ENCODE results near the gene NUP98.
A peak's percentile ranks its signal among the peaks of the same experiment; 100 is the strongest.
"Not testable (repeated sequence)": the region's sequence is repeated elsewhere in the genome, so short reads cannot be mapped to it uniquely, and the experiment has no call there.

Gene NUP98

DNA sequence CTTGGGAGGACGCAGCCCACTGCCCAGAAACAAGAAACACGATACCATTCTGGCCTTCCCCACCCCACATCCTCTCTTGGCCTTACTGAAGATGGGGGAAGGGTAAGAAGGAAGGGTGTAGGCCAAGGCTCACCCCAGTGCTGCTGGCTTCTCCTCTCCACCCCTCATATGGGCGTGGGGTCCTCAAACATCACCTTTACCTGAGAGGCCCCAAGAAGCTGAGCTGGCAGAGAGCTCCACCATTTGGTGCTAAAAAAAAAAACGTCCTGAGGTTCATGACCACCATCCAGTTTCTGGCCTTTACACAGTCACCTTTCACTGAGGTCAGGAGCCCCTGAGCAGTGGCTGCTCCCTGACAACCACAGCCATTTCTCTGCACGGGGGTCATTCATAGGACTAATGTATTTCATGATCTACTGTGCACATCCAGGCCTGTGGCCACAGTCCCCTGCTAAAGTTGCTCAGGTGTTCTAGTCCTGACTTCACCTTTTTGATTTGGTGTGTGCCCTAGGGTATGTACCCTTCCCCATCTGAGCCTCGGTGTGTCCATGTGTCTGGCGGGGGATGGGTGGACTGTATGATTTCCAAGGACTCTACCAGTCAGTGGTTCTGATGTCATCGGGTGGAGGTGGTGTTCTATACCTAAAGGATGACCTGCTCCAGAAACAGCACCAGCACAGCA lies 28.3 kb upstream of the NUP98 start:
- DNase-seq = no peak

DNA sequence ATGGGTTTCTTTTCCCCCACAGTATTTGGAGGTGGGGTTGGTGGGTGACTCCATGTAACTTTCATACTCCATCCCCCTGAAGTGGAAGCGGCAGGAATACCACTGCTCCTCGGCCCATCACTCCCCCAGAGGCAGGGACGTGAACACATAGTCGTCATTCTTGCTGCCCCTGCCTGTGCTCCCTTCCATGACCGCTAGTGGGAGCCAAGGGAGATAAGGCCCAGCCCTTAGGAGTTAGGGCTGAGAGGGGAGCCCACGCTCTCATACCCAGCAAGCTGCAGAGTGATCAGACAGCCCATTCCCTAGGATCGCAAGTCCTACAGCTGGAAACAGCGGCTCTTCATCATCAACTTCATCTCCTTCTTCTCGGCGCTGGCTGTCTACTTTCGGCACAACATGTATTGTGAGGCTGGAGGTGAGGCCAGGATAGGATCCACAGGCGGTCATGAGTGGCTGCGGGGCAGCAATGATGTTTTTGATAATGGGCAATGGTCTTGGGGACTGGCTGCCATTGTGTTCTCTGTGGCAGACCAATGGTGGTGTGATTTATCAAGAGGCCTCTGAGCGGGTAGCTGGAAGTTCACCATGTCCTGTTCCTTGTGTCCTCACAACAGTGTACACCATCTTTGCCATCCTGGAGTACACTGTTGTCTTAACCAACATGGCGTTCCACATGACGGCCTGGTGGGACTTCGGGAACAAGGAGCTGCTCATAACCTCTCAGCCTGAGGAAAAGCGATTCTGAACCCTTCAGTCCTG lies 27.5 kb upstream of the NUP98 start:
- no peak for DNase-seq

DNA sequence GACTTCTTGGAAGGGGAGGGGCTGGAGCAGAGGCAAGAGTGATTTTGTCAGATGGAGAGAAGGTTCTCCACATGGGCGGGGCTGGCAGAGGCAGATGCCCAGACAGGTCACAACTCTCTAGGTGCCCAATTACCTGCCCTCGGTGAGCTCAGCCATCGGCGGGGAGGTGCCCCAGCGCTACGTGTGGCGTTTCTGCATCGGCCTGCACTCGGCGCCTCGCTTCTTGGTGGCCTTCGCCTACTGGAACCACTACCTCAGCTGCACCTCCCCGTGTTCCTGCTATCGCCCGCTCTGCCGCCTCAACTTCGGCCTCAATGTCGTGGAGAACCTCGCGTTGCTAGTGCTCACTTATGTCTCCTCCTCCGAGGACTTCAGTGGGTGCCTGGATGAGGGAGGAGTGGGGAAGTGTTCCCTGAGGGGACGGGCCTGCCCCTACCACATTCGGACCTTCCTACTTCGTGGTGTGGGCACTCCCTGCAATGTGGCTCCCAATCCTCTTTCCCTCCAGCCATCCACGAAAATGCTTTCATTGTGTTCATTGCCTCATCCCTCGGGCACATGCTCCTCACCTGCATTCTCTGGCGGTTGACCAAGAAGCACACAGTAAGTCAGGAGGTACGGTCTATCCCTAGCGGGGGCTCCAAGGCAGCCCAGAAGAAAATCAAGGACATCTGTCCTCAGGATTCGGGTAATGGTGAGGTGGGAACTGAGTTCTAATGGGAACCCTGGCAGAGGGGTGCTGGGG lies 26.6 kb upstream of the NUP98 start:
- no peak for DNase-seq

DNA sequence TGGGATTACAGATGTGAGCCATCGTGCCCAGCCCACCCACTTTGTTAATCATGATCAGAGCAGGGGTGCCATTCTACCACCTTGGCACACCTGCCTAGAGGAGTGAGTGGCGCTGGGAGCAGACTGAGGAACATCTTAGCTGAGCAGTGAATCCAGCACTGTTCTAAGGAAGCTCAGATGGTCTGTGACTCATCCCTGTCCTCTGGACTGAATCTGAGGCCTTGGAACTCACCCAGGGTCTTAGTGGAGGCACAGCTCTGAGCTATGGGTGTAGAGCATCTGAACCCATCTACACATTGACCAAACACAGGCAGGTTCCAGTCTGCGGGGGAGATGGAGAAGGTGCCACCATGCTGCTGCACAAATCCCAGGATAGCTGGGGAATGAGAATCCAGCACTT lies 25.9 kb upstream of the NUP98 start:
- DNase-seq = no peak

DNA sequence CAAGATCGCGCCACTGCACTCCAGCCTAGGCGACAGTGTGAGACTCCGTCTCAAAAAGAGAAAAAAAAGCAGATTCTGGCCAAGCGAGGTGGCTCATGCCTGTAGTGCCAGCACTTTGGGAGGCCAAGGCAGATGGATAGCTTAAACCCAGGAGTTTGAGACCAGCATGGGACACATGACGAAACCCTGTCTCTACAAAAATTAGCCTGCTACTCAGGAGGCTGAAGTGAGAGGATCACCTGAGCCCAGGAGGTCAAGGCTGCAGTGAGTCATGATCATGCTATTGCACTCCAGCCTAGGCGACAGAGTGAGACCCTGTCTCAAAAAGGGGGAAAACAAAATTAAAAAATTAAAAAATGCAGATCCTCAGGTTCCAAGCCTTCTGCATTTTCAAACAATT lies 25.0 kb upstream of the NUP98 start:
- DNase-seq = no peak

DNA sequence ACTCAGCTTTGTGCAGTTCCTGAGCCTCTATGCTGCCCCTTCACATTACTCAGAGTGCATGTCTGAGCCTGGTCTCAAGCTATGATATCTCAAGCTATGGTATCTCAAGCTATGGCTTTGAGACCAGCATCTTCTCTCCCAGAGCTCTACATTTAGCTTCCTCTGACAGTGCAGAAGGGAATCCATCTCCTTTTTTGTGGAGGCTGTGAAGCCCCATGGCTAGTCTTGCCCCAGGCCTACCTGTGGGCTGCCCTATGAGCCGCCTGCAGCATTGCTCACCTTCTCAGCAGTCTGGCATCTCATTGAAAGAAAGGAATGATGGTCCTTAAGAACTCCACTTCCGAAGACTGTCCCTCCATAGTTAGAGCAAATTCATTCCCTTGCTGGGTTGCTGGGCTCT lies 23.6 kb upstream of the NUP98 start:
- no peak for DNase-seq

DNA sequence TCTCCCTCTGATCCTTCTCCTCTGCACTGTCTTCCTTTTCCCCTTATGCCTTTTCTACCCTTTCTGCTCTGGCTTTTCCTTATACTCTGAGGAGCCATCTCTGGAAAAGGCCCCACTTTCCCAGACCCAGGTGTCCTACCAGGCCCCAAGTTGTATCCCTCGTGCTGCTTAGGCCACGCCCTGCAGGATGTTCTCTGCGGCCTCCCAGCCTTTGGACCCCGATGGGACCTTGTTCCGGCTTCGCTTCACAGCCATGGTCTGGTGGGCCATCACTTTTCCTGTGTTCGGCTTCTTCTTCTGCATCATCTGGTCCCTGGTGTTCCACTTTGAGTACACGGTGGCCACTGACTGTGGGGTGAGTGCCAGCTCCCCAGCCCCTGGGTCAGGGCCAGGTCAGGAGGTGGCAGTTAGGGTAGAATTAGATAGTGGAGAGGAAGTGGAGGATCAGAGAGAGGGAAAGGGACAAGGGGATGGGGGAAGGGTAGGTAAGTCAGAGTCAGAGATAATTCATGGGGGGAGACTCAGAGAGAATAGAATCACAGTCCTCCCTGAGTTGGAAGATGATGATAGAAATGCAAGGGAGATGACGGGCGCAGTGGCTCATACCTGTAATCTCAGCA lies 19.9 kb upstream of the NUP98 start:
- no peak for DNase-seq

DNA sequence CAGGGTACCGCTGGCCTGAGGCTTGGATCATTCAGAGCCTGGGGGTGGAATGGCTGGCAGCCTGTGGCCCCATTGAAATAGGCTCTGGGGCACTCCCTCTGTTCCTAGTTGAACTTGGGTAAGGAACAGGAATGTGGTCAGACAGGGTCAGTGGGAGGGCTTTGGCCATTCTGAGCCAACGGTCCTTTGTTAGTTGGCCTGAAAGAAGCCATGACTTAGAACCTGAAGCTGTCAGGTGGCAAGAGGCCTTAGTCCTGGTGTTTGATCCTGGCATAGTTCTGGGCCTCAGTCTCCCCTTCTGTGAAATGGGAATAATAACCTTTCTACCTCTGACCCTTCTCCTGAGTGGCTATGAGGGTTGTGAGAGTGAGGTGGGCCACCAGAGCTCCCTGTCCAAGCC lies 19.3 kb upstream of the NUP98 start:
- no peak for DNase-seq

DNA sequence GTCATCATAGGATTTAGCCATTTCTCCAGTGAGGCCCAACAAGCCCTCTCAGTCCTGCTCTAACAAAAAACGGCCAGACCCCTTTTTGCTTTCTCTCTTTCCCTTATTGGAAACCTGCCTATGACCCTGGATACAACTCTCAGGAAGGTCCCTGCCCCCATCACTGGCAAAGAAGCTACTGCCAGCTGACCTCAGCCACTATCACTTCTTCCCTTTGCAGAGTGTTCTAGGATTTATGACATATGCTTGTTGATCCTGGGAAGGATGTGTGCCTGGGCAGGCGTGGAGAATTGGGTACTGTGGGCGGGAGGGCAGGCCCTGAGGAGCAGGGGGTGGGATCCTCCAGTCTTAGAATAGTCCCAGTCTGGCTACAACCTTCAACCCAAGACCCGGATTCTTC lies 18.5 kb upstream of the NUP98 start:
- no peak for DNase-seq

DNA sequence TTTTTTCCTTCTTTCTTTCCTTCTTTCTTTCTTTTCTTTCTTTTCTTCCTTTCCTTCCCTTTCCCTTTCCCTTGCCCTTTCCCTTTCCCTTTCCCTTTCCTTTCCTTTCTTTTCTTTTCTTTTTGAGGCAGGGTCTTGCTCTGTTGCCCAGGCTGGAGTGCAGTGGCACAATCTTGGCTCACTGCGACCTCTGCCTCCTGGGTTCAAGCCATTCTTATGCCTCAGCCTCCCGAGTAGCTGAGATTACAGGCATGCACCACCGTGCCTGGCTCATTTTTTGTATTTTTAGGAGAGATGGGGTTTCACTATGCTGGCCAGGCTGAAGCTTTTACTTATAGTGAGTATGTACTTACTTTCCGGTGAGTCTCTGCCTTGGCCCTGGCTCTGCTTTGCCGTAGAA lies 17.5 kb upstream of the NUP98 start:
- not testable (repeated sequence) for DNase-seq

DNA sequence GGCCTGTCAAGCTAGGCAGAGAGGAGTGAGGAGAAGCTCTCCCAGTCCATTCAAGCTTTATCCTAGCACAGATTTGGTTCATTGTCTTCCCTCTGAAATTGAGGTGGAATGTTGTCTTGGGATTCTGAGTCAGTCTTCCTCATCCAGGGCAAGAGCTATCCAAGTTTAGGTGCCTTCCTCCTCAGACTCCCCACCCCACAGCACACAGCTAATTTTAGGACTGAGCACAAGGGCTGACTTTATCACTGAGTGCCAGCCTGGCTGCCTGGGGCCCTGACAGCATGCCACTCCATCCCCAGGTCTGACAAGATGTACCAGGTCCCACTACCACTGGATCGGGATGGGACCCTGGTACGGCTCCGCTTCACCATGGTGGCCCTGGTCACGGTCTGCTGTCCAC lies 13.6 kb upstream of the NUP98 start:
- DNase-seq = no peak

DNA sequence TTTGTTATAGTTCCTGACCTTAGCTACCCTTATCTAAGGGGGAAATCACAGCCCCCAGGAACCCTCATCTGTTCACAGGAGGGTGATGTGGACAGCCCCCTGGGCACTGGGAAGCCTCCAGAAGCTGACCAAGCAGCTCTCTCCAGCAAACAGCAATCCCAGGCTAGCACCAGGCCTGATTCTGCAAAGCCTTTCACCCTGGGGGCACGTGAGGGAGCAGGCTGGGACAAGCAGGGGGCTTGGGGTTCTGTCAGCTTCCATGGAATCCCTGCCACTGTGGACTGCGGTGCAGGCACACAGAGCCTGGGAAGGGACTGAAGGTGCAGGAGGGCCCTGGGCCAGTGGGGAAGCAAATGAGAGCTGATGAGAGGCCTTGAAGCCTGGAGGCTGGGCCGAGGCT lies 13.1 kb upstream of the NUP98 start:
- no peak for DNase-seq

DNA sequence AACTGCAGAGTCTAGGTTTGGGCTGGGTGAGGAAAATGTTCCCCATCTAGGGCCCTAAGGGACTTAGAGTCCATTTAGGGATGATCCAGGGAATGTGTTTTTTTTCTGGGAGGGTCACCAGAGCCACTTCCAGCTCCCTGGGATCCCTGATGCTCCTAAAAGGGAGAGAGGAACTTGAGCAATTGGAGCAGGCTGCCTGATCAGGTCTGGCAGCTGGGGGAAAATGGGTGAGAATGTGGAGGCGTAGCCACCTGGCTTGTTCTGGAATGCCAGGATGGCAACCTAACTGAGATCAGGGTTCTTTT lies 12.2 kb upstream of the NUP98 start:
- DNase-seq = no peak

DNA sequence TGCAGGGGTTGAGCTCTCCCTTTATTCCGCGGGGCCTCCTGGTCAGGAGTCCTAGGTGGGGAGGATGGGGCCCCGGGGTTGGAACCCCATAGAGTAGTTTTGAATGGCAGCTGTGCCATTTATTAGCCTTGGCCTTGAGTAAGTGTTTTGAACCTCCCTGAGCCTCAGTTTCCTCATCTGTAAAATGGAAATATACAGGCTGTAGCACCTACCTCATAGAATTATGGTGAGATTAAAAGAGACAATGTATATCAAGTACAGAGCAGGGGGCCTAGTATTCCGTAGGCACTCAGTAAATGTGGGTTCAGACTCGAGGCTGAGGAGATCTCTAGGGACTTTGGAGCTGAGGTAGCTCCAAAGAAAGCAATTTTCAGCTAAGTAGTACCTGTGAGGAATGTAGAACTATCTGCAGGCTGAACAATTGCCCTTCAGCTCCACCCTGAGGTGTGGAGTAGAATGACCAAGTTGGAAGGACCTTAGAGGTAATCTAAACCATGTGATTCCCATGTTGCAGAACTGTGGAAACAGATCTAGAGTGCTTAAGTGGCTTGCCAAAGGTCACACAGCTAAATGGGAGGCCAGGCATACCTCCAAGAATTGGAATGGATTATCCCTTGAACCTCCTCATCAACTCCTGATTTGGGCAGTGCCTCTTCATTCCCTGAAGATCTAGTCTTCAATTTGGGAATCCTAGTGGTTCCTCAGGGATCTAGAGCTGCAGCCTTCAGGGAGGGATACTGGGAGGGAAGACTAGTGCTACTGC lies 11.7 kb upstream of the NUP98 start:
- no peak for DNase-seq

DNA sequence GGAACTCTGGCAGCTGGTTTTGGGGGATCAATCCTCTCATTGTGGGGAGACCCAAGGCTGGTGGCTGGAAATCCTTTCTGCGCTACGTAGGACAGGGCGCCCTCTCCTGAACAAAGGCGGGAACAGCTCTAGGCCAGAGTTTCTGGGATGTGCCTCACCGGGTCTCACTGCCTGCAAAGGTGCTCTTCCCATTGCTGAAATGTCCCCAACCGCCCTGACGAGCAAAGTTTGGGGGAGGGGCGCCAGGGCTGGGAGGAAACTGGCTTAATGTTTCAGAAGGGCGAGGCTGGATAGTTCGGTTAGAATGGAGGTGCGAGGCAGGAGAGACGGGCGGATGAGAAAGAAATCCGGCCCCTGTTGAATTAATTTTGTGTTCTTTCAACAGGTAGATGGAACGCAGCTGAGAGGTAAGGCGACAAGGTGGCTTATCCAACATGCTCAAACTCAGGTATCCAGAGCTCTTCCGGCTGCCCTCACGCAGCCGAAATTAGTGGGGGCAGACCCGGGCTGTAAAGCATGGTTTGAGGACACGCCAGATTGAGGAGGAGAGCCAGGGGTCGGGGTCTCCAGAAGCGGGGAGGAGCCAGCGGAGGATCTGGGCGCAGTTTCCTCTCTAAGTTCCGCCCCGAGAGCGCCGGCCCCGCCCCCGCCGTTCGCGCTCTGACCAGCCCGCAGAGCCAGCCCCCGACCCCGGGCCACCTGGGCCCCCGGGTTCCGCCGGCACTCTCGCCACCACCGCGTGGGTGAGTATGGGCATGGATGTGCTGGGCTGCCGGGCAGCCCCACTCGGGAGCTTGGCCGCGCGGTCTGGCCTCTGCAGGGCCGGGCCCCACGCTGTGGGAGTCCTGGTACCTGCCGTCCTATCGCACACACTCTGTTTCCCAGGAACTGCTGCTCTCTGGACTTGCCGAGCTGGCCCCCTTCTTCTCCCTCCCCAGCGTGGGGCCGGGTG lies 10.8 kb upstream of the NUP98 start, which contains the start of gene PGAP2:
TSS of gene PGAP2 (plus strand) at position 652 of the 952 bp plus-strand sequence. CDS start 2,700 bp downstream, outside the sequence.
- peak; percentile 25 for DNase-seq

DNA sequence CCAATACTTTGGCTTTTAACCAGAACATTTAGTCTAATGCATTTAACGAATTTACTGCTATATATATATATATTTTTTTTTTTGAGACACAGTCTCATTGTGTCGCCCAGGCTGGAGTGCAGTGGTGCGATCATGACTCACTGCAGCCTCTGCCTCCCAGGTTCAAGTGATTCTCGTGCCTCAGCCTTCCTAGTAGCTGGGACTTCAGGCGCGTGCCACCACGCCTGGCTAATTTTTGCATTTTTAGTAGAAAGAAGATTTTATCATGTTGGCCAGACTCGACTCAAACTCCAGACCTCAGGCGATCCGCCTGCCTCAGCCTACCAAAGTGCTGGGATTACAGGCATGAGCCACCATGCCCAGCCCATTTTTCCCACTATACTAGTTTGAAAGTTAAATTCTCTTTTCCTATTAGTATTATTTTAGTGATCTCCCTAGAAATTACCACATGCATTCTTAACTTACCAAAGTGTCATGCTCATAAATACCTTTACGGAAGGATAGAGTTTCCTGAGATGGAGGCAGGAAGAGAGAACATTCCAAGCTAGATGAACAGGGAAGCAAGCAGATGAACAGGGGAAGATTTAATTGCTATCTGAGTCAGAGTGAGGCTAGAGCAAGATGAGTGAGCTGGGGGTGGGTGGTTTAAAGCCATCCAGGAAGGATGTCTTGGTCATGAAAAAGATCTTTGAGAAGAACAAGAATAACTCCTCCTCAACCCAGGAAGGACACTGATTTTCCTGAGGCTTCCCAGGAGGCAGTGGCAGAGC lies 6.6 kb upstream of the NUP98 start:
- DNase-seq = no peak

DNA sequence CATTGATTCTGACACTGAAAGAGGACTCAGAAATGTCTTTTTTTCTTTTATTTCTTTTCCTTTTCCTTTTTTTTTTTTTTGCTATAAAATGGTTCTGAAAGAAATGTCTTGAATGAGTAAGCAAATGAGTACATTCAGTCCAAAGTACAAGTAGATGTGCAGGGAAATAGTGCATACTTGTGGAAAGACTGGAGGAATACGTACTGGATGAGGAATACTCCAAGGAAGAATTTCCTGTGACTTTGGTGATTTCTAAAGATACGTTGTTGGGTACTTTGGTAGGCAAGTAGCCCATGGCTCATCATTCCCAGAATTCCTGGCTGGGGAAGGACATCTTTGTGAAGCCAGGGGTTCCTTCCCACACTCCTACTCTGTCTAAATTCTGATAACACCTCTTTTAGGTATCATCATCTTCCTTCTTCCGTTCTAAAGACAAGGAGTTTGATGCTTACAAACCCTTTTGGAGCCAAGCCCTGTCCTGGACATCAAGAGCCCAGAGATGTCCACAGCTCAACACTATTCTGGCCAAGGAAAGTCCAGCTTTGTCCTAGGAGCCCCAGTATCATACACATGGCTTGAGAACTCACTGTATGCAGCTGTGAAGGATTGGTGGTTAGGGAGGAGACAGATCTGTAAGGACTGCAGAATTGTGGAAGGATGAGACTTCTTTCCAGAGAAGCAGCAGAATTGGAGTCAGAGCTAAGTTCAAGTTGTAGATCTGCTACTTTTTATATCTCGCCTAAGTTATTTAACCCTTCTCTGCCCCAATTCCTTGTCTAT lies 4.8 kb upstream of the NUP98 start:
- DNase-seq = no peak

DNA sequence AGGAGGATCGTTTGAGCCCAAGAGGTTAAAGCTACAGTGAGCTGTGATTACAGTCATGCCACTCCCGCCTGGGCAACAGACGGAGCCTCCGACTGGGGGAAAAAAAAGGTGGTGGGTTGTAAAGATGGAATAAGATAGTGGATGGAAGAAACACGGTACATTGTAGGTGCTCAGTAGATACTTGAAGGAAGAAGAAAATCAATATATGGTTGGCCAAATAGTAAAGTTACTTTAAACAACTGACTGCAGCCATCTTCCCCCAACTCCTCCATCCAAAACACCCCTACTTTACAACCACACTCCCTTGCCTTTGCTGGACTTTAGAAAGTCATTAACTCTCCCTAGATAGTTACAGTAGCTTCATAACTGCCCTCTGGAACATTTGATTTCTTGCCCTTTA lies 2.5 kb upstream of the NUP98 start:
- DNase-seq = no peak

DNA sequence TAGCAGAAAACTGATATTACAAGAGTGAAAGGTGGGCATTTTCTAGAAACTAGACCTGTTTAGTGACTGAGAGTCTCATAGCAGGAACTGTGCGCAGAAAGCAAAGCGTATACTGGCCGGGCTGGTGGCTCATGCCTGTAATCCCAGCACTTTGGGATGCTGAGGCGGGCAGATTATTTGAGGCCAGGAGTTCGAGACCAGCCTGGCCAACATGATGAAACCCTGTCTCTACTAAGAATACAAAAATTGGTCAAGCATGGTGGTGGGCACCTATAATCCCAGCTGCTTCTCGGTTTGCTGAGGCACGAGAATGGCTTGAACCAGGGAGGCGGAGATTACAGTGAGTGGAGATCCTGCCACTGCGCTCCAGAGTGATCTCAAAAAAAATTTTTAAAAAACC lies 1.8 kb upstream of the NUP98 start:
- DNase-seq = no peak

DNA sequence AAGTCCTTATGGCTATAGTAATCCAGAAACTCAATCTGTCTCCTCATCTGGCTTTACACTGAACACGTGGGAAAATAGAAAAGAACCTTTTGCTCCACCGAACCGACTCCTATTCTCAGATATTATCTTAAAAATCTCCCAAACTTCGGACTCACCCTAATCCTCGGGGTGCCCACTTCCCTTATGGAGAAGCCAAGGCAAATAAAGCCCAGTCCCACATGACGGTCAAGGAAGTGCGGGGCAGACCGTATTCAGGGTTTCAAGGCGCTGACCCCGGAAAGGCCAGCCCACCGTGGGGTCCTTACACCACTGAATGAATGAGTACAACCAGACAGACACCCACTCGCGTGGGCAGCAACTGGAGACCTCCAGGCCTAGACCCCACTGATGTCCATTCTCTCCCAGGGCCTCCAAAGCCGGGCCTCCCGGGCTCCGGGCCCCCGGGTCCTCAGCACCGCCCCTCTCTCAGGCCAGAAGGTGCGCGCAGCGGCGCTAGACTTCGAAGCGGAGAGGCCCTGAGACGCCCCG lies 489 bp downstream of the NUP98 start:
- no peak for DNase-seq

All from NCI-H1436 treated with DMSO at 0.1 percent for 48 hours (cell line).